Erythroblast (primary cell): ENCODE data around the gene HELQ.

ENCODE experiments used
- GATA1 ChIP-seq: IDR thresholded peaks from 2 replicates; pipeline ENCODE4 v1.6.1; 2011; ENCODE audit warnings: low read depth, mild to moderate bottlenecking, control low read depth, low read length, moderate library complexity
- POLR2A ChIP-seq: IDR thresholded peaks from 2 replicates; pipeline ENCODE4 v1.6.1; 2011; ENCODE audit warnings: mild to moderate bottlenecking, low read length

DNA sequence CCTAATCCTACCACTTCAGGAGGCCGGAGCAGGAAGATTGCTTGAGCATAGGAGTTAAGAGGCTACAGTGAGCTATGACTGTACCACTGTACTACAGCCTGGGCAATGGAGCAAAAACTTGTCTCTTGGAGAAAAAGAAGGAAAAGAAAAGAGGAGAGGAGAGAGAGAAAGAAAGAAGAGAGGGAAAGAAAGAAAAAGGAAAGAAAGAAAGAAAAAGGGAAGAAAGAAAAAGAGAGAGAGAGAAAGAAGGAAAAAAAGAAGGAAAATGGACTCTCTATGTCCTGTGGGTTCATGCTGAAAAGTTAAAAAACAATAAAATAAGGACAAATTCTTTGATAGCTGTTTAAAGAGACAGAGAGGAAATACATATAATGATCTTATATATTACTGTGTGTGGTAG is 42.6 kb upstream of the HELQ start:
- TF ChIP-seq POLR2A (no peak), GATA1 (no peak)
